OCI-M1 (cell line): Measurements from ENCODE around the gene PRMT6.
"Not testable (repeated sequence)": the region's sequence is repeated elsewhere in the genome, so short reads cannot be mapped to it uniquely, and the experiment has no call there.

Source experiments
- DNase-seq: peaks from one replicate; lab custom pipeline; 2025; lab: John Stamatoyannopoulos, UW

The PRMT6 gene

DNA sequence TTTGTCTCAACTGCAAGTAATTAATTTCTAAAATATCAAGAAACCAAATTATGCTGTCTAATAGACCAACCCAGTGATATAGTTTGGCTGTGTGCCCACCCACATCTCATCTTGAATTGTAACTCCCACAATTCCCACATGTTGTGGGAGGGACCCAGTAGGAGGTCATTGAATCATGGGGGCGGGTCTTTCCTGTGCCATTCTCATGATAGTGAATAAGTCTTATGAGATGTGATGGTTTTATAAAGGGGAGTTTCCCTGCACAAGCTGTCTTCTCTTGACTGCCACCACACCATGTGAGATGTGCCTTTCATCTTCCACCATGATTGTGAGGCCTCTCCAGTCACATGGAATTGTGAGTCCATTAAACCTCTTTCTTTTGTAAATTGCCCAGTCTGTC lies 36.9 kb downstream of the PRMT6 start:
- not testable (repeated sequence) for DNase-seq

DNA sequence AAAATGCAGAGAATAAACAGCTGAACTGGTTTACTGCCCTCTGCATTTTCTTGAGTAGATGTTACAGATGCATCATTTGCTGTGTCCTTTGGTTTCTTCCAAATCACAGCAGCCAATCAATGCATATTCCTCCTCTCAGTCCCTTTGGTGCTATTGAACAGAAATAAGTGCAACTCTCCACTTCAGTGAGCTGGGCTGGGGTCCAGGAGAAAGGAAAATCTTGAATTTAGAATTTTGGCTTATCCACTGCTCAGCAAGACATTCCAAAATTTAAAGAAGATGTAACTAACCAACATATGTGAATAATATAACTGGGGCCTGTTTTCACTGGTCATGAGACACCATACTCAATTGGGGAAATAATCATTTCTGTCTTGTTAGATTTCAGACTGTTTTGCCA lies 39.2 kb downstream of the PRMT6 start:
- DNase-seq = no peak

DNA sequence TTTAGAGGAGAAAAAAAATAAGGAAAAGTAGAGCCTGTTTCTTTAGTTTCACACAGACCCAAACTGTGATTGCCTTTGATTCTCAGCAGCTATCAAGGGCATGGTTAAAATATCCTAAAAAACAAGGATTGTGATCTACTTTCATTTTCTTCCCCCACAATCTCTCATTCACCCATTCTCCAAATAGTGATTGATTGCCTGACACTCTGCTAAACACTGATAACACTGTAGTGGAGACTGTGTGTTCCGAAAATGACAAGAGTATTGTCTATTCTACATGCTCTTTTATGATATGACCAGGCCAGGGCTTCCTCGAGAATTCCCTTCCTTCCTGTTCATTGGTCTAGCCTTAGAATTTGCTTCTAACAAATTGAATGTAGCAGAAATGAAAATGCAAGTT lies 40.2 kb downstream of the PRMT6 start:
- DNase-seq = peak; percentile 63

DNA sequence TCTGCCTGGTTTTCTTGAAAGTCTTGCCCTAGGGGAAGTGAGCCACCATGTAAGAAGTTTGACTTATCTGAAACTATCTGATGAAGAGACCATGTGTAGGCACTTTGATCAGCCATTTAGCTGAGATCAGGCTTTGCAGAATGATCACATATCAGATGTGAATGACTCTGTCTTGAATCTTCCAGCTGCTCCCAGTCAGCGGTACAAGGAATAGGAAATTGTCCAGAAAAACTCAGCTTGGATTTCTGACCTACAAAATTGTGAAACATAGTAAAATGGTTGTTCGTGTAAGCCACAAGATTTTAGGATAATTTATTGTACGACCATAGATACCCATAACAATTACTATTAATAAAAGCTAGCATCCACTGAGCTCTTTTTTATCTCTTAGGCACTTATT lies 42.5 kb downstream of the PRMT6 start:
- DNase-seq = no peak

DNA sequence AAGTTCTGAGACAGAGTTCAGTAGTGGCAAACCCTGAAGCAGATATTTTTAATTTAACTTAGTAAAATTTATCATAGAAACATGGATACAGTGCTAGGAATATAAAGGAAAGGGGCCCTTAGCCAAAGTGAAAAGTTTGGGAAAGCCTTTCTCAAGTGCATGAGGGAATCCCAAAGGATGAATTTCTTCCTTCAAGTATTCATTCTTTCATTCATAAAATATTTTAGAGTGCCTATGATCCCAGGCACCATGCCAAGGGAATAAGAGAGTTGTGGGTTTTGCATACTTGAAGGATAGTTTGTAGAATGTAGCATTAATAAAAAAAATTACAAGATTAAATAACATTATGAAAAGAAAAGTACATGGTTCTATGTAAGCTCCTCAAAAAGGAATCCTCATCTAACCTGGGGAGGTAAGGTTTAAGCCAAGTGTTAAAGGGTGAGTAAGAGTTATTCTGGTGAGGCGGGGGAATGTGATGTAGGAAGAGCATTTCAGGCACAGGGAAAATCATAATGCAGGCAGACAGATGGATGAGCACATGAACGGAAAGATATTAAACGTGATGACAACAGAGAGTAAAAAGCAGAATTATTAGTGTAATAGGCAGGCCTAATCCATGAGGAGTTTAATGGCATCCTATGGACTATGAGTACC lies 44.0 kb downstream of the PRMT6 start:
- DNase-seq = no peak

DNA sequence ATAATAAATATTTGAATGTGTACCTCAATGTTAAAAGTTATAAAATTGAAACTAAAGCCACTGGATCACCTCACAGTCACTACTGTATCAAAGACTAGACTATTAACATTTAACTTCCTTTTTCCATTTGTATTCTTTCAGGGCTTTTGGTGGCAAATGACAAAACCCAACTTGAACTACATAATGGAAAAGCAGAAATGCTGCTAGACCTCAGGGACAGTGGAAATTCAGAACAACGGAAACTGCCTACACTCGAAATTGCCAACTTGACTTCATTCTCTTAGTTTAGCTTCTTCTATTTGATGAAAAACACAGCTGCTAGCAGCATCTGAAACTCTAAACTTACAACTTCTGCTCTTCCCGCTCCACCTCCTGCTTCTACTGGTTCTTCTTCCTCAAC lies 49.4 kb downstream of the PRMT6 start:
- DNase-seq = no peak
